HG03558 (cell line): Measurements from ENCODE around the gene ABLIM3.
"Not testable (repeated sequence)": the region's sequence is repeated elsewhere in the genome, so short reads cannot be mapped to it uniquely, and the experiment has no call there.

Experiments used
- ATAC-seq: cut with Tn5 transposase; IDR thresholded peaks from one replicate; pipeline ENCODE4 v1.9.1; 2021; ENCODE audit warnings: moderate number of reproducible peaks; ENCODE audit not compliant: unreplicated experiment; ENCODE audit errors: extremely low read depth

ABLIM3 gene

DNA sequence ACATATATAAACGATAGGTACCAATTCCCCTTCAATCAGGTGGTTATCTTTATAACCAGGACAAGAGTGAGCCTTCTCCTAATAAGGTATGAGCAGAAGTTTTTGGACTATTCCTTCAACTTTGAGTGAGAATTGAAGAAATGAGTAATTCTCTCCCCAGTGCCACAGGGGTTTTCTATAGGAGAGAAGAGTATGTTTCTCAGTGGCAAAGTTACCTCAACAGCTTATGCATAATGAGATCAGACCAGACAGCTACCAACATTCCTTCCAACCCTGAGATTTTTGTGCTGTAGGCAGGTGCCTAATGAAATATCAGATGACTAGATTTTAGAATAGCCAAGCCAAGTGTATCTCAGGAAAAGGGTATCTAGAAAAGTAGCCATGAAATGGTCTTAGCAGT lies 40.9 kb downstream of the ABLIM3 start:
- no peak for ATAC-seq

DNA sequence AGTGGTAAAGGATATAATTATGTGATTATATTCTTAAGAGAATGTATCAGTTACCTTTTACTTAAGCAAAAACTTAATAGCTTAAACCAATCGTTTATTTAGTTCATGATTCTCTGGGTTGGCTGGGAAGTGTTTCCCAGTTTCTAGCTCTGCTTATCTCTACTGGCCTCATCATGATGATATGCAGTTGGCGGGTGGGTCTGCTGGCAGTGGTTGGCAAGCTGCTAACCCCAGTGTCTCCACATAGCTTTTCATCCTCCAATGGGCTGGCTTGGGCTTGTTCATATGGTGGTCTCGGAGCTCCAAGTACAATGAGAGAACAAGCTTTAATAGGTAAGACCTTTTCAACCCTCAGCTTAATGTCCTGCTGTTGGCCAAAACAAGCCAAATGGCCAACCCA lies 43.8 kb downstream of the ABLIM3 start:
- no peak for ATAC-seq

DNA sequence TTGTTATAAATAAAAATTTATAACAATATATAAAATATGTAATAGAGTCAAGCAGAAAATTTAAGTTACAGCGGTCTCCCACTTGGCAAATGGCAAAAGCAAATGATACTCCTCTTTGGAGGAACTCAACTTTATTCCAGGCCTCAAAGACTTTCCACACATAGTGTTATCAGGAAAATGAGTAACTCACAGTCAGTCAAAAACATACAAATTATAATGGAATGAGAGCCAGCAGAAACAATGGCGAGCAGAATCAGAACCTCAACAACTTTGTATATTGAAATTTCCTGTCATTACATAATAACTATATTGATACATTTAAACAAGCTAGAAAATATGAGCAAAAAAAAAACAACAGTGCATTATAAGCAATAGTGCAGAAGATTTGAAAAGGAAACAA lies 45.2 kb downstream of the ABLIM3 start:
- no peak for ATAC-seq

GRCh38 chr5:149187617-149188016 lies 46.3 kb downstream of the ABLIM3 start:
- ATAC-seq = not testable (repeated sequence)

DNA sequence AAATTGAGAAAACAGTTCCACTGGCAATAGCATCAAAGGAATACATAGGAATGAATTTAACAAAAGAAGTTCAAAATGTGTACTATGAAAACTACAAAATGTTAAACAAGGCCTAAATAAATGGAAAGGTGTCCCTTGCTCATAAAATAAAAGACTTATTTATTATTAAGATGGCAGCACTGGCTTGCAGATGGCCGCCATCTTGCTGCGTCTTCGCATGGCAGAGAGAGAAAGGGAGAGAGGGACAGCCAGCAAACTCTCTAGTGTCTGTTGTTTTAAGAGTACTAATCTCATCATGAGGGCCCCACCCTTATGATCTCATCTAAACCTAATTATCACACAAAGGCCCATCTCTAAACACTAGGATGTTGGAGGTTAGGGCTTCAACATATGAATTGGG lies 47.1 kb downstream of the ABLIM3 start:
- no peak for ATAC-seq

DNA sequence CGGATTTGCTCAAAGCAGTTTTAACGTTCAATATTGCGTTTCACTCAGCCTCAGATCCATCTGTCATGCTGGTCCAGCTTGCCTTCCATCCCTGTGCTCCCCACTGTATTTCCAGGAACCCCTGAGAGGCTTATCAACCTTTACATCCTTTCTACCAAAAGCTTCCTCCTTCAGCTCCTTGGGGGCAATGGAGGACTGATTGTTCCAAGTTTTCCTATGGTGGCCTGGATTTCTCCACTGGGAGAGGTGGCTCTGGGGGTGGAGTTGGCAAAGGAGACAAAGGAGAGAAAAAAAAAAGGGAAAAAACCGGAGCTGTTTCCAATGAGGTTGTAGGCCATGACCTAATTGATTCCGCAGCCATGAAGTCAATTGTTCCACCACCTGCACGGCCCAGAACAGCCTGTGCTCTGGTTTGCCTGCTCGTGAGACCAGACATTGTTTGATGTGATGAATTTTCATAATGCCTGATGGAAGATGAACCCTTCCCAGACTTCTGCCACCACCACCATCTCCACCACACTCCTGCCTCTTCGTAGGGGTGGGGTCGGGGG lies 54.1 kb downstream of the ABLIM3 start:
- no peak for ATAC-seq

GRCh38 chr5:149195962-149196361 lies 54.7 kb downstream of the ABLIM3 start:
- ATAC-seq = no peak

DNA sequence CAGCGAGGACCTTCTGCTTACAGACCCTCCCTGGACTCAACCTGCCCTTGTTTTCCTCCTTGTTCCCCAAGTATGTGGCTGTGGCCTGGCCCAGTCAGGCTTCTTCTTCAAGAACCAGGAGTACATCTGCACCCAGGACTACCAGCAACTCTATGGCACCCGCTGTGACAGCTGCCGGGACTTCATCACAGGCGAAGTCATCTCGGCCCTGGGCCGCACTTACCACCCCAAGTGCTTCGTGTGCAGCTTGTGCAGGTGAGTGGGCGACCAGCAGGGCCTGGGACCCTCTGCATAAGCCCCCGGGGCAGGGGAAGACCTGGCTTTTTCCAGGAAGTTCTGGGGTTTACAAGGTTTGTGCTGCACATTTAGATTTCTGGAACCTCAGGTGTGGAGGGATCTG lies 56.9 kb downstream of the ABLIM3 start:
- ATAC-seq = no peak

GRCh38 chr5:149200355-149200754 lies 59.1 kb downstream of the ABLIM3 start:
- no peak for ATAC-seq

GRCh38 chr5:149201121-149201637 lies 59.9 kb downstream of the ABLIM3 start:
- ATAC-seq = no peak

GRCh38 chr5:149202910-149203451 lies 61.7 kb downstream of the ABLIM3 start:
- ATAC-seq = no peak

- no peak for ATAC-seq
Observed at GRCh38 chr5:149203921-149204441, 62.7 kb downstream of the ABLIM3 start.

- no peak for ATAC-seq
Observed at GRCh38 chr5:149205625-149206523, 64.6 kb downstream of the ABLIM3 start.

GRCh38 chr5:149206524-149207141 lies 65.3 kb downstream of the ABLIM3 start:
- ATAC-seq = no peak

DNA sequence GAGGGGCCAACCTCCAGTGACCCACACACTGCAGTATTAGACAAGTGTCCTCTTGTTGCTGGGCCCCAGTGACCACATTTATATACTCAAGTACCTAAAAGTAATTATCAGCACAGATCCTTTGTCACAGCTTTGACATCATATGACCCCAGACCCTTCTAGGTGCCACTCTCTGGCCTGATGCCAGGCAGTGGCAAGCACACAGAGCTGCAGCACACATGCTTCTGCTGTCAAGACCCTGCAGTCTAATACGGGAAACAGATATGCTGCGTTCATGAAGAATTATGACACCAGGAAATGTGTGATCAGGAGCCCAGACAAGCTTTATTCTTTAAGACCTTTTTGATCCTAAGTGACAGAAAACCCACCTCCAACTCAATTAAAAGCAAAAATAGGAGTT lies 66.5 kb downstream of the ABLIM3 start:
- no peak for ATAC-seq

DNA sequence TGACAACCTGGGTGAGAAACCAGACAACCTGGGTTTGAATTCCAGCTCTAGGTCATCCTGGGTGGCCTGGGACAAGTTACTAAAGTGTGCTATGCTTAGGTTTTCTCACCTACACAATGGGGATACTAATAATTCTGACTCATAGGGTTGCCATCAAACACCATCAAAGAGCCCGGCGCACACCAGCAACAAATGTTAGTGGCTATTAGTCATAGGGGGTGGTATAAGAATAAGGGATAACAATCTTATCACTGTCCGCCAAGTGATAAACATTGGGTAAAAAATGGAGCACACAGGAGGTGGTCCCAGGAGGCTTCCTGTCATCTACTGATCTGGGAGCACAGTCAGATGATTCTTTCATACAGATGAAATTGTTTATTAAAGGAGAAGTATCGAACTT lies 68.9 kb downstream of the ABLIM3 start:
- no peak for ATAC-seq

DNA sequence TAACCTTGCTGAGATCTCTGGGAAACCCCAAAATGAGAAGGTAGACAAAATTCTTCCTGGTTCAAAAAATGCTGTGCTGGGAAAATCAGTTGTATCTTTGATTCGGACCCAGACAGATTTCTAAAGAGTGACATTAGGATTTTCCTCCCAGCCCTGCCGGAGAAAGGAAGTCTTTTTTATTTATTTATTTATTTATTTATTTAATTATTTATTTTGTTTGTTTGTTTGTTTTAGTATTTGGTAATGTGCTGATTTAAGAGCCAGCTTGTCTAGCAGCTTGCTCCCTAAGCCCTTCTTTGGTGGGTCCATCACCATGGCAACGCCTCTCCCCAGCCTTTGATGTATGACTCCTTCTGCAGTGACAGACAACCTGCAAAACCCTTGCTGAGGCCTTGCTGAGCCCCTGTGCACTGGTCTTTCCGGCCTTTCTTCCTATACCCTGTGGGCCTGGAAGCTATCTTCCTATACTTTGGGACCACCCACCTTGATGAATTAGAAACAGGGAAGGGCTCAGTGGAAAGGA lies 69.7 kb downstream of the ABLIM3 start:
- ATAC-seq = no peak

DNA sequence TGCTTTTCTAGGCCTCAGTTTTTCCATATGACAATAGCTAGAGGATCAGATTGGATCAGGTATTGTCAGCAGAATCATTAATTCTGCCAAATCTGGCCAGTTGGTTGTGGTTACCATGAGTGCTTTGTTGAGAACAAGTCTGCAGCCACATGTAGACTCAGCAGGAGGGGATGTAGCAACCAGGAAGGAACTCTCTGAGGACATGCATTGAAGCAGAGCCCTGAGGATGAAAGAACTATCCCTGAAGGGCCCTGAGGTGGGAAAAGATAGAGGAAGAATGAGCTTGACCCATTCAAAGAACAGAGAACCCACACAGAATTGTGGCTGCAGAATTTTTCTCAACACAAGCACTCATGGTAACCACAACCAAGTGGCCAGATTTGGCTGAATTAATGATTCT lies 70.3 kb downstream of the ABLIM3 start:
- ATAC-seq = no peak

DNA sequence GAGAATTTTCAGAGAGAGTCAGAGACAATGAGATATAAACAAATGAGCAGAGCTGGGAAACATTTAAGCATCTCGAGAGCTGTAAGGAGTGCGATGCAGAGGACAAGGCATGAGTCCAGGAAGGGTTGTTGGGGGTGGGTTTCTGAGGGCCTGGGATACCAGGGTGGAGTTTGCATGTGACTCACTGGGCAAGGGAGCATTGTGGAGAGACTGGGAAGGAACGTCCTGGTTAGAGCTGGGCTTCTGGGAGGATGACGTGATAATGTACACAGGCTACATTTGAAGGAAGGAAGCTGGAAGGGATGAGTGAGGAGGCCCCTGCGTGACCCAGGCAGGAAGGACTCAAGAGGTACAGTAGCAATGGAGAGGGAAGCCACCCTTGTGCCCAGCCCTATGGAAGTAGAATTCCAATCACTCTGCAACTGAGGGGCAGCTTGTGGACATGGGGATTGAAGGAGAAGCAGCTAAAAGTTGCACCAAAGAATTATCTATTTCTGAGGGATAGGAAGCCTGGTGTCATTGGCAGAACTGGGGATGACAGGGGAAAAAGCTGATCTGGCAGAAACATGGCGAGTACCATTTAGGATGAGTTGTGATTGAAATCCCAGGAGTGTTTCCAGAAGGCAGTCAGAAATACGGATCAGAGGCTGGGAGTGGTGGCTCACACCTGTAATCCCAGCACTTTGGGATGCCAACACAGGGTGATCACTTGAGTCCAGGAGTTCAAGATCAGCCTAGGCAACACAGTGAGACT lies 71.1 kb downstream of the ABLIM3 start:
- no peak for ATAC-seq
